Fibroblast of skin of left quadriceps (primary cell): Measurements from ENCODE around the gene WDFY1.

Experiments used
- DNase-seq, 2 experiments: peaks; one replicate each; pipeline ENCODE4 v3.0.0-alpha.2; 2013; ENCODE audit warnings: low read depth in 2 of 2

The WDFY1 gene

DNA sequence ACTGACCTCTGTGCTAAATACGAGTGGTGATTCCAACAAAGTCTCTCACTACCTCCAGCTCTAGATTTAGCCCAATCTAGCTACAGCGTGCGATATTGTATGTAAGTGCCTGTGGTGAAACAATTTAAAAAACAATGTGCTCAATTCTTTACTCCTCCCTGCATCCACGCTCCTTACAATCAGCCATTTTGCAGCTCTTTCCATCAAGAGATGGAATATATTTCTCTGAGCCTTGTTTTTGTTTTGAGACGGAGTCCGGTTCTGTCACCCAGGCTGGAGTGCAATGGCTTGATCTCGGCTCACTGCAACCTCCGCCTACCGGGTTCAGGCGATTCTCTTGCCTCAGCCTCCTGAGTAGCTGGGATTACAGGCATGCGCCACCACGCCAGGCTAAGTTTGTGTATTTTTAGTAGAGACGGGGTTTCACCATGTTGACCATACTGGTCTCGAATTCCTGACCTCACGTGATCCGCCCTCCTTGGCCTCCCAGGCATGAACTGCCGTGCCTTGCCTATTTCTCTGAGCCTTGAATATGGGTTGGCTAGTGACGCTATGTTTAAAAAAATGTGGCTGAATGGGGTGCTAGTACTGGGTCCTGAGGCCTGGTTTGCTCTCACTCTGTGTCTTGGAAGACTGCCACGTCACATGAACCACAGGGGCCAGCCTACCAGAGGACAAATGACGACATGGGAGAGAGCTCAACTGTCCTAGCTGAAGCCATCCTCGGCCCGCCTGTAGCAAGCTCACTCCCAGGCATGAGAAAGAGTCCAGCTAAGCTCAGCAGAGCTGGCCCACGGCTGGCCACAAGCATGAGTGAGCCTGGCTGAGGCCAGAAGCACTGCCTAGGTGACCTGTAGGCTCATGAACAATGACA, 14.8 kb downstream of the WDFY1 start:
- DNase-seq = no peak

DNA sequence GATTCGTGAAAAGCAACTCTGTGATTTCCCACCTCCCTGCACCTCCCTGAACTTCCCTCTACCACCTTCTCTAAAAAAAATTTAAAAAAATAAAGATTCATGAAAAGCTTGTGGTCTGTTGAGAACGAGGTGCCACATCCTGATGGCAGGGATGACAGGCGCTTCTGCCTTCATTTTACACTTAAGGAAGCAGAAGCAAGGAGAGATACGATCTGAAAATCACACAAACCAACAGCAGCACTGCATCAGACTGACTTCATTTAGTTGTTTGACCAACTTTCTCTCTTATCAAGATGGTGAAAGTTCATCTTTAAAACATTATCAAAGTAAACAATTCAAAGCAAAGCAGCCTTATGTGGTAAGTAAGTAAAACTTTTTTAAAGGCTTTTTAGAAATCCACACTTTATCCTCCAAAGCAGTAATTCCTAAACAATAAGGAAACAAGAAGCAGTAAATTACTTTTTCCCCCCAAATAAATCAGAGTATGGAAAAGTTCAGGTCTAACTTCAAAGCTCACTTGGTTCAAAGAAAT, 15.5 kb downstream of the WDFY1 start:
- no peak for DNase-seq

DNA sequence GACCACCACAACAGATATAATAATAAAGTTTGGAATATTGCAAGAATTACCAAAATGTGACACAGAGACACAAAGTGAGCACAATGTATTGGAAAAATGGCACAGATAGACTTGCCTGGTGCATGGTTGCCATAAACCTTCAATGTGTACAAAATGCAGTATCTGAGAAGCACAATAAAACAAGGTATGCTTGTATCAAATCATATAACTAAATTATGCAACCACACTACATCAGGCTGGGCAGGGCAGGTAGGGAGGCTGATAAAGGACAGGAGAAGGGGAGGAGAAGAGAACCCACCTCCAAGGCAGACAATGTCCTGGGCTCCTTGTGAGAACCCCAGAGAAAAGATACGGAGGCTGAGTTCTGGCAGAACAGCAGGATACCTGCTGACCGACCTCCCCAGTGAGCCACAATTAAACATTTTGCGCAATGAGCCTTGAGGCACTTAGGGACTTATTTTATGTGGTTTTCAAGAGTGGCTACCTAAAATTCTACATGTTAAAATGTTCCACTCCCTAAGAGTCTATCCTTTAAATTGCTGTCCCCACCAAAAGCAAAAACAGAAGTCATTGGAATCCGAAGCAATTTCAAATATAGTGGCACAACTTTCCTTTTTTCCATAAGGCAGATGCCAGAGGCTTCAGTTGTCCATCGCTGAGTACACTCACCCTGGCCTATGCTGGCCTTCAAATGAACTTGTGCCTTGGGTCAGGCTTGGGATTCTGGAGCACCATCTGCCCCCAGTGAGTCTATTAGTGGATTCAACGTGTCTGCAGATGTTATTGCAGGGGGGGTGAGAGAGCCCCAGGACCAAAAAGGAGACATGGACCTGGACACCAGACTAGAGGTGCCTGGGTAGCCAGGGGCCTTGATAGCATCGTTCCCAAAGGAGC, 16.8 kb downstream of the WDFY1 start:
- no peak for DNase-seq

- DNase-seq = peak in 1 of 2 experiments; percentile 46
Measured at GRCh38 chr2:223925106-223925505, 20.0 kb downstream of the WDFY1 start.

DNA sequence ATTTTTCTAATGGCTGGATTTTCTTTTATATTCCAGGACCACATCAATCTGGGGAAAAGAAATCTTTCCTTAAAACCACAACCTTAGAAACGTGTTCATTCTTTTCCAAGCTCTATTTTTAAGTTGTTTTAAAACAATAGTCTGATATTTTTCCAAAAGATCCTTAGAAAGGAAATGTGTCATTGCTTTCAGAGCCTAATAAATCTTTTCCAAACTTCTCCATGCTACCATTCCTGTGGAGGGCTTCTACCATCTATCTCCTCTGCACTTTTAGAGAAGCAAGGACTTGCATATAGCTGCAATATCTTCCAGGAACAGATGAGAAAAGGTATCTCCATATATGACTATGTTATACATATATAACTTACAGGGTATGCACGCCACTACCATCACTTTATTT, 21.2 kb downstream of the WDFY1 start:
- DNase-seq = peak in 1 of 2 experiments; percentile 31

DNA sequence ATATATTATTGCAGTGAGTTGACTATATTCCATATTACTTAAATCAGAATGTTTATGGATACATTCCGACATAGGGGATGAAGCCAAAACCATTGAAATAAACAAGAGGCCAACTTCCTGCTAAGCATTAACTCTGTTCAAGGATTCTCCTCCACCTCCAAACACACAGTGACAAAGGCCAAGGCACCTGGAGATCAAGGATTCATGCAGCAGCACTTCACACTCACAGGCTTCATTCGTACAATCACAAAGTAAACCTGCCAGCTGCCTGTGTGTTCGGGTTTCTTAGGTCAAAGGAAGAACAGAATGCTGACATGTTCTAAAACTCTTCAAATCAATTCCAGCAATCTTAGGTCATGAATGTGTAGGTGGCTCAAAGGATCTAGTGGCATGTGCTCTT, 22.8 kb downstream of the WDFY1 start:
- no peak for DNase-seq

DNA sequence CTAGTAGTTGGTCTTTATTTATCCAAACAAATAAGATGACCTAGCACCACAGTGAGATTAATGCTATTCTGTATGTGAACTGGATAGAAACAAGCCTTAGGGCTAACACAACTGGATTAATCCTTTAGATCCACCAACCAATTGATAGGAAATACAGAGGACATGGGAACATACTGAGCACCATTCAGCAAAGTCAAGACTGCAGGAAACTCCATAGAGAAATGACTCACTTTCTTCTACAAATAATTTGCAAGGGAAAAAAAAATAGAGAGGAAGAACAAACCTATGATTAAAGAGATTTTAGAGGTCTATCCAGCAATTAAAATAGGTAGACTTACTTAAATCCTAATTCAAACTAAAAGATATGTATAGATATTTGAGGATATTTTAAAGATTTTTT, 23.9 kb downstream of the WDFY1 start:
- no peak for DNase-seq

DNA sequence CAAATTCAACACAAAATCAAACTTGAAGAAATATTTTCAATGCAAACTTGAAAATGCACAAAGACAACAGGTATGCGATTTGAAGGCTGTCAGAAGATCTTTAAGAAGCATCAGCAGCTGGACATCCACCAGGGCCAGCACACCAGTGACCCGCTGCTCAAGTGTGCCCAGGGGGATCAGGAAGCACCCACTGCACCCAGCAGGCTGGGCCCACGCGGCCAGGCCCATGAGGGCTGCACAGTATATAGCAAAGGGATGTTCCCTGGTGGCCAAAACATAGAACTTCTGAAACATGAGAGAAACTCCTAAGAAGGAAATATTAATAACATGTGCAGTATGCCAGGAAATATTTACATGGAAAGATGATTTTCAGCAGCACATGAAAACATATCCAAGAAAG, 25.0 kb downstream of the WDFY1 start:
- no peak for DNase-seq

DNA sequence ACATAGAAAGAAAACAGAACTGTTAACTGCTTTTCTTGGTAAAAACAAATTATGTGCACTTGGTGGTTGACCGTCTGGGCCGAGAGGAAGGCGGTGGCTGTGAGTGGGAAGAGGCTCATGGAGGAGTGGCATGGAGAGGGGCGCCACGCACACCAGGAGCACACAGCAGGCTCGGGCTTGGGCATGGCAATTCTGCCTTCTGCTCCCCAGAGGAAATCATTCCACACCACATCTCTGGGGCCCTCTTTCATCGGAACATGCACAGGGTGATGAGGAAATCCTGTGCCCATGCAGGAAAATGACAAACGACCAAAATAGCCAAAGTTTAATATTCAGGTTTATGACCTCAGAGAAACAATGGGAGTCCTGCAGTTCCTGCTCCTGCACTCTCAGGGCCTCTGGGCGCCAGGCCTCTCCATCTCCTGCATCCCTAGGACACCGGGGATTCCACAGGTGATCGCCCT, 26.4 kb downstream of the WDFY1 start:
- no peak for DNase-seq

DNA sequence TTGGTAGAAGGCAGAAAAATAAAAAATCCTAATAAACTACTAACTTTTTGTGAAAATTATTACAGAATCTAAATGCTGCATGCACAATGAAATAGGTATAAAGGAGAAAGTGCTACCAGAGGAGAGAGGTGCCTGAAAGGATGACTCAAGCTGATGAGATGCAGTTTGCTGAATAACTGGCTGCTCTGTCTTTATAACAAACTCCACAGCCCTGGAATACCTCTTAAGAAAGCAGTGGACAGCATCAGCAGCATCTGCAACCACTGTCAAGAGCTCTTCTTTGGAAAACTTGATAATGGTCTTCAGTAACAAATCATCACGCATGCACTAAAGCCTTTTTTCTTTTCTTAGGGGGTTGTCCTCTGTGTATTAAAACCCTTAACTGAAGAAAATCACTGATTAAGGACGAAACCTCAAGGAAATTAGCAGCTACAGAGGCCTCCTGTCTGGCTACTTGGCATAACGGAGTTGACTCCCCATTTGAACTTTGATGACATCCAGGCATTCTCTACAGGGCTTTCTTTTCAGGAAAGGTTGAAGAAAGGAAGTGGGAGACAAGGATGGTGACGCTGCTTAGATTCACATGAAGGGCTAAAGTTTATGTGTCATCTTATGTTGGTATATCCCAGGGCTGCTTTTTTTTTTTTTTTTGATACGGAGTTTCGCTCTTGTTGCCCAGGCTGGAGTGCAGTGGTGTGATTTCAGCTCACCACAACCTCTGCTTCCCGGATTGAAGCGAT, 28.8 kb downstream of the WDFY1 start:
- no peak for DNase-seq

- DNase-seq = no peak
Measured at GRCh38 chr2:223915071-223915470, 30.1 kb downstream of the WDFY1 start.

DNA sequence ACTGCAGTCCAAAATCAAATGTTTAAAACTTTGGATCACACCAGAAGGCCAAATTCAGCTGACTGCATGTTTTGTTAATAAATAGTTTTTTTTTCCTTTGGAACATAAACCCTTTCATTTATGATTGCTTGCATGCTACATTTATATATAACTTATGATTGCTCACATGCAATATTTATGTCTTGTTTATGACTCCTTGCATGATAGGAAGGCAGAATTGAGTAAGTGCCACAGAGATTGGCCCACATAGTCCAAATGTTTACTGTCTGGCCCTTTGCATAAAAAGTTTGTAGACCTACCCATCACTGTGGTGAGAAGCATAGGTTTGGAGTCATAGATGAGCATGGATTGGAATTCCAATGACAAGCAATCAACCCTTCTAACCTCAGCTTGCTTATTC, 30.8 kb downstream of the WDFY1 start:
- DNase-seq = no peak

DNA sequence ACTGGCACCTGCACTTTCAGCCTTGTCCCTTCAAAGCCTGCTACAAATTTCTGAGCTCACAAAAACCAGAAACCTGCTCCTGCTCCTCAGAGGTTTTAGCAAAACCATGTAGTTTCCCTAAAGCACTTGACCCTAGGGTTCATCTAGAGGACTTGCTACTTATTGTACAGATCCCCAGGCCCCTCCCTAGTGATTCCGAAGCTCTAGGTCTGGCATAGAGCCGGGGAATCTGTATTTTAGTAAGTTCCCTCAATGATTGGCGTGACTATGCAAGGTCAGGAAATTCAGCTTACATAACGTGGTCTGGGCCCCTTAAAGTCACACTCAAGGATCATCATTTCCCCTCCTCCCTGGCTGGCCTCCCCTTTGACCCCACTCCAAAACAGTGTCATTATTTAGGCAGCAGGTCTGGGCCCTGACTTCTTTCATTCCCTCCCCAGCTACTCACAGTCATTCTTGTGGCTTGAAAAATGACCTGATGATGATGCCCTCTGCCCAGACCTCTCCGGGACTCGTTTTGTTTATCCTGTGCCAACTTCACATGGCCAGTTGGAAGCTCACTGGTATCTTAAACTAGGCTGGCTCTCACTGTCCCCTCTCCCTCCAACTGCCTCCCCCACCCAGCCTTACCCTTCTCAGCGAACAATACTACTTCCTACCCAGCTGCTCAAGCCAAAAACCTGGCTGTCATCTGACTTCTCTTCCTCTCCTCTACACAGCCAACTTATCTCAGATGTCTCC, 36.0 kb downstream of the WDFY1 start:
- DNase-seq = no peak

DNA sequence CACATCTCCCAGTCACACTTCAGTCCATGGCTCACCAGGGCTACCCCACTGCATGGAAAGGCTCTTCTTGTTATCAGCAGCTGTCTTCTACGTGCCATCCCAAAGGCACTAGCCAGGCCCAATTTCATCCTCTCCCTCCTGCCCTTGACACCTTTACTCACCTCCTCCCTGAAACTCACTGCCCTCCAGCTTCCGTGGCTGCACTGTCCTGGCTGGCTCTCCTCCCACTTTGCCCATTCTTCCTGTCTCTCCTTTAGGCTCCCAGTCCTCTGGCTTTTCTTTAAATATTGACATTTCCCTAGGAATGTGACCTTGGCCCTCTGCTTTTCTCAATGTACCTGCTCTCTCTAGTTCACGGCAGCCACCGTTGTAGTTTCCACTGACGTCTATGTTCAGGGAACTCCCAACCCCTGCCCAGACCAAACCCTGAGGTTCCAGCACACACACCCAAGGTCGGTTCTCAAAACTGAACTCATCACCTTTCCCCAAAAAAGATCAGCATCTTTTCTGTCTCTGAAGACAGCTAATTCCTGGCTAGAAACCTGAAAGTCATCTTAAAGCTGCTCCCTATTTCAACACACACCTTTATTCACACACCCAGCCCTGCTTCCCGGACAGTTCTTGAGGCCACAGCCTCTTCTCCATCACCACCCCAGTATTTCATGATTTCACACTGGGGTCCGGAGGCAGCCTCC, 36.7 kb downstream of the WDFY1 start:
- no peak for DNase-seq

GRCh38 chr2:223905996-223906395, 39.1 kb downstream of the WDFY1 start:
- DNase-seq = no peak

DNA sequence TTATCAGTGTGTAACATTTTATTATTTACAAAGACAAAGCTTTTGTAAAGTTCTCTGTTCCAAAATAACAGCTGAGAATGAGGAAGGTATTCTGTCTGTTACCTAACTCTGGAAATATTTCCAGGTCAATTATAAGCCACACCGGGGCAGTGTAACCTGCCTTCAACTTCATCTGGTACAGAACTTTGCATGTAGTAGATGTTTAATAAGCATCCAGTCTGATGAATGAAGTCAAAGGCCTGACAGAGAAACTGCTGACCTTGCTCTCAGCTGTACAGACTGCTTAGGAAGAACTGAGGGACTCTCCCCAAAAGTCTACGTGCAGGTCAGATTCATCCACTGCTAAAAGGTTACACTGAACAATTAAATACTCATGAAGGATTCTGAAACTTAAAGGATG, 43.3 kb downstream of the WDFY1 start:
- DNase-seq = no peak

DNA sequence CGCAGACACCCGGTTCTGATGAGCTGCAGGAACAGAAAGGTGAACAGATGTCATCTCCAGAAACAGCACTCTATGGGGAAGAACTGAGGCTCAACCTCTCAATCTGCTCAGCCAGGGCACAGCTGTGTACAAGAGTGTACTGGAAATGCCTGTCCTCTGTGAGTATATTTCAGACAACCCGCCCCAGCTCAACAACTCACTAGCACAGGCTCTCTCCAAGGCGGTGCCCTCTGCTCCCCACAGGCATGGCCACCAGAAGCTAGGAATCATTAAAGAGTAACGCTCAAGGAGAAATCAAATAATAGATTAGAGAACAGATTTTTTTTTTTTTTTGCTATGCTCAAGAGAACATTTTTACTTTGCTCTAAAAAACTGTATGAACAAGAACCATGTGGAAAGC, 43.8 kb downstream of the WDFY1 start:
- DNase-seq = no peak

- DNase-seq = no peak
Measured at GRCh38 chr2:223900531-223900930, 44.6 kb downstream of the WDFY1 start.

DNA sequence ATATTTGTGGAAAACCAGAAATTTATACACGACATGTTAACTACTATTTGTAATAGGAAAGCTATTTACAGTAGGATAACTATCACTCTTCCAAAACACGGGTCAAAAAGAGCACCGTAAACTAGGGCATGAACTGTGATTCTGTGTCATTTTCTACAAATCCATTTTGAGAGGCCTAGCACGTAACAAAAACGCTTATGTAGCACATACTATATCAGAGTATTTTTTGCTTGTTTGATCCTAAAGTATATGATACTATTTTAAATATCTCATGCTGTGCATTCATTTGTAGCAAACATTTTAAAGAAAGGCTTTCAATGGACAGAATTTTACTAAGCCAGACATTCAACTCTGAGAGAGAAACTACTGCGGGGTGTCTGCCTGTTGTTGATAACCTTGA, 45.1 kb downstream of the WDFY1 start:
- DNase-seq = no peak

GRCh38 chr2:223897669-223898330, 47.3 kb downstream of the WDFY1 start:
- no peak for DNase-seq
